ENCODE measurements around the gene ST7.

ST7 gene

DNA sequence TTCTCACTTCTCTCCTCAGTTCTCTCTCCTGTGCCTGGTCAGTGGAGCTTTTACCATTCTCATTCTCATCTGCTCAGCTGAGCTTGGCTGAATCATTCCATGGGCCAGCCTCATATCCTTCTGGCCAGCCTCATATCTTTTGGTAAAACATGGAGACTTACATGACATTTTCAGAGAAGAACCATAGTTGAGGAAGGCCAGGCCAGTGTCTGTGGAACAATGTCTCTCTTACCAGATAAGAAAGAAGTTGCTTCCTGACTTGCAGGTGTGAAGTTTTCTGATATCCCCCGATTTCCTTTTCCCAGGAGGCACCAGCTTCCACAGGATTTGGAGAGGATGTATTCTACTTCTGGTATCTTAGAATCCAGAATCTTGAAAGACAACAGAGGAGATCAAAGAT, 24.7 kb downstream of the ST7 start:
- DNase-seq (ENCODE audit: low read depth) = no peak

- no peak for DNase-seq (ENCODE audit: low read depth)
These were observed 26.1 kb downstream of the ST7 start for GRCh38 chr7:116979430-116979829.

- no peak for DNase-seq (ENCODE audit: low read depth)
These were observed 27.1 kb downstream of the ST7 start for GRCh38 chr7:116980354-116980753.

- no peak for DNase-seq (ENCODE audit: low read depth)
These were observed 28.6 kb downstream of the ST7 start for GRCh38 chr7:116981939-116982338.

- no peak for DNase-seq (ENCODE audit: low read depth)
These were observed 31.2 kb downstream of the ST7 start for GRCh38 chr7:116984511-116984910.

- DNase-seq (ENCODE audit: low read depth) = no peak
These were observed 31.6 kb downstream of the ST7 start for GRCh38 chr7:116984917-116985316.

DNA sequence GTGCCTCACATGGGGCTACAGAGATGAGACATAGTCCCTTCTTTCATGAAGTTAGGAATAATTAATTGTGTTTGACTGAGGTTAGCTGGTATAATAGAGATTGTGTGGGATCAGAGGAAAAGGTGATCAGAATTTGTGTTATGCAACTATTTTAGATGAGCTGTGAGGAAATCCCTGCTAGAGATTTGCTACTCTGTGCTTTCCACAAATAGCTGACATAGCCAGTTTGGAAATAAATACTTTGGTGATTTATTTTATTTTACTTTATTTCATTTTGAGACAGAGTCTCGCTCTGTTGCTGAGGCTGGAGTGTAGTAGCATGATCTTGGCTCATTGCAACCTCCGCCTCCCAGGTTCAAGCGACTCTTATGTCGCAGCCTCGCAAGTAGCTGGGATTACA, 32.3 kb downstream of the ST7 start:
- DNase-seq (ENCODE audit: low read depth) = no peak

DNA sequence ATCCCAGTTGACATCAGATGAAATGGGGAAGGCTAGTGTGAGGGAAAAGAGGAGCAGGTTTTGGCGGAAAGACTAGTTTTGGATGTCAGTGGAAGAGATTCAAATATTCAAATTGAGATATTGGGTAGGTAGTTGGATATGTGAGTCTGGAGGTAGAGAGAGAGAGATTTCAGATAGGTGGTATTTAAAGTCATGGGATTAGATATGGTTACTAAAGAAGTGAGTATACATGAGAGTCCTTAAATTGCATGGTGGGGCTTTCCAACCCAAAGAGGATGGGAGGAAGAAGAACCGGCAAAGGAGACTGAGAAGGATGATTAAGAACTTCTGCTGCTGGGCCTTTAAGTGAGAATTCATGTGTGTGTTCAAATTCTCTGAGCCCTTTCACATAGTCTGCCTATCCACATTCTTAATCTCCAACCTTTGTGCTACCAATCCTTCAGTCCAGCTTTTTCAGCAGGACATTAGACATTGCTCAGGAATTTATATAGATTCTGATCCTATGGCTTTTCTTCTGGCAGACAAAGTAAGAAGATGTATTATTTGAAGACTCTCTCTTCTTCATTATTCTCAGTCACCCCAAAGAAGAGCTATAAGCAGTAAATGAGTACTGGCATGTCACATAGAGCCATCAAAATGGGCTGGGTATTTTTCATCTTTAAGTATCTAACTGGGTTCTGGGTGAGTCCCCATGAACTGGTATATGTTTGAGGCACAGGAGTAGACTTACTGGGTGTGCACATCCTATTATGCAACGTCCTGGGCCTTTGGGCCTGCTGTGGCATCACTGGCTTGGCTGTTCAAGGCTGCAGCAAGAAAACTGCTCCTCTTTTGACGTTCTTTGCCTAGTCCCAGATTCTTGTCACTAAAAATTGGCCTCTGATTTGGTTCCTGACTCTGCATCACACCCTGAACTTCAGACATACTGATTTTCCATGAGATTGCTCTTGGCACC, 33.6 kb downstream of the ST7 start:
- DNase-seq (ENCODE audit: low read depth) = no peak

GRCh38 chr7:116988363-116988989, 35.2 kb downstream of the ST7 start:
- DNase-seq (ENCODE audit: low read depth) = no peak

DNA sequence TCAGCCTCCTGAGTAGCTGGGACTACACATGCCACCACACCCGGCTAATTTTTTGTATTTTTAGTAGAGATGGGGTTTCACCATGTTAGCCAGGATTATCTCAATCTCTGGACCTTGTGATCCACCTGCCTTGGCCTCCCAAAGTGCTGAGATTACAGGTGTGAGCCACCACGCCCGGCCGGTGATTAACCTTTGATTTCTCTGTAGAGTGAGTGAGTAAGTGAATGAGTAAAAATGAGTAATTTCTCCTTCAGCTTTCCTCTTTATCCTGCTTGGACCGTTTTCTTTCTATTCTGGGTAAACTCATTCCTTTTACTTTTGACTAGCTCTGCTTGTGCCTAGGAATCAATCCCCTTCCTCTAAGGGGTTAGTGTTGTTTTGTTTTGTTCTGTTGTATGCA, 36.8 kb downstream of the ST7 start:
- DNase-seq (ENCODE audit: low read depth) = no peak

- DNase-seq (ENCODE audit: low read depth) = no peak
These were observed 37.9 kb downstream of the ST7 start for GRCh38 chr7:116991233-116991632.

DNA sequence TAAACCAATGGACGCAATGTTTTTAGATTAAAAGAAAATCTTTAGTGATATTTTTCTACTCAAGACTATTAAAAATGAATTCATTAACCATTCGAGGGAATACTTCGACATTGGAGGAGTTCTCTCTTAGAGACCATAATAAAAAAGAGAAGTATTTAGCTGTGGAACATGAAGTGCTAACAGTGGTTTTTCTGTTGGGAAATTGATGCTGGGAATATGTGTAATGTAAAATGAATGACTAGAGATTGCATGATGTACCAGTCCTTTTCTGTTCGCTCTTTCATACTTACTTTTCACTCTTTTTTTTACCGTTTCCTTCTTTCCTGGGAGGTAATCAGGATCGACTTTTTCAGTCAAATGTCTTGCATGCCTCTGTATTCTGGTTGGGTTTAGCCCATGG, 41.3 kb downstream of the ST7 start:
- DNase-seq (ENCODE audit: low read depth) = no peak

DNA sequence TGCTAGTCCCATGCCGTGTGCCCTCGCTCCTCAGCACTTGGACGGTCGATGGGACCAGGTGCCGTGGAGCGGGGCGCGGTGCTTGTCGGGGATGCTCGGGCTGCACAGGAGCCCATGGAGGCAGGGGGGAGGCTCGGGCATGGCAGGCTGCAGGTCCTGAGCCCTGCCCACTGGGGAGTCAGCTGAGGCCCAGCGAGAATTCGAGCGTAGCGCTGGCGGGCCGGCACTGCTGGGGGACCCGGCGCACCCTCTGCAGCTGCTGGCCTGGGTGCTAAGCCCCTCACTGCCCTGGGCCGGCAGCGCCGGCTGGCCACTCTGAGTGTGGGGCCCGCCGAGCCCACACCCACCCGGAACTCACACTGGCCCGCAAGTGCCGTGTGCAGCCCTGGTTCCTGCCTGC, 44.7 kb downstream of the ST7 start:
- no peak for DNase-seq (ENCODE audit: low read depth)

GRCh38 chr7:116998567-116999175, 45.4 kb downstream of the ST7 start:
- DNase-seq (ENCODE audit: low read depth) = no peak

DNA sequence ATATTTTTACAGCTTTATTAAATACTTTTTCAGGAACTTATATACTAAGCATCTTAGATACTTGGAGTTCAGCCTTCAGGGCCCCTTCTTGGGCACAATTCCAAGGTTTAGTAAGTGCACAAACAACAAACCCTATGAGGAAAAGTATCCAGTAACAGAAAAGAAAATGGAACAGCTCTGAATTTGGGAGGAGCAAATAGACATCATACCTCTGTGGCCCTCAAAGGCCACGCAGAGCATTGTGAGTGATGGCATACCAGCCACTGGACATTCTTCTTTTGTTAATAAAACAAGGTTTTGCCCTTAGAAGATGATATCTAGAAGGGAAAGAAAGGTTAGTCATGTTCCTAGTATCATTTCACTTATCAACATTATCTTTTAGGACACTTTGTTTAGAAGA, 46.0 kb downstream of the ST7 start:
- no peak for DNase-seq (ENCODE audit: low read depth)

- DNase-seq (ENCODE audit: low read depth) = no peak
These were observed 48.0 kb downstream of the ST7 start for GRCh38 chr7:117001283-117001682.

GRCh38 chr7:117004899-117005298, 51.6 kb downstream of the ST7 start:
- DNase-seq (ENCODE audit: low read depth) = no peak

- DNase-seq (ENCODE audit: low read depth) = no peak
These were observed 52.1 kb downstream of the ST7 start for GRCh38 chr7:117005449-117005848.

DNA sequence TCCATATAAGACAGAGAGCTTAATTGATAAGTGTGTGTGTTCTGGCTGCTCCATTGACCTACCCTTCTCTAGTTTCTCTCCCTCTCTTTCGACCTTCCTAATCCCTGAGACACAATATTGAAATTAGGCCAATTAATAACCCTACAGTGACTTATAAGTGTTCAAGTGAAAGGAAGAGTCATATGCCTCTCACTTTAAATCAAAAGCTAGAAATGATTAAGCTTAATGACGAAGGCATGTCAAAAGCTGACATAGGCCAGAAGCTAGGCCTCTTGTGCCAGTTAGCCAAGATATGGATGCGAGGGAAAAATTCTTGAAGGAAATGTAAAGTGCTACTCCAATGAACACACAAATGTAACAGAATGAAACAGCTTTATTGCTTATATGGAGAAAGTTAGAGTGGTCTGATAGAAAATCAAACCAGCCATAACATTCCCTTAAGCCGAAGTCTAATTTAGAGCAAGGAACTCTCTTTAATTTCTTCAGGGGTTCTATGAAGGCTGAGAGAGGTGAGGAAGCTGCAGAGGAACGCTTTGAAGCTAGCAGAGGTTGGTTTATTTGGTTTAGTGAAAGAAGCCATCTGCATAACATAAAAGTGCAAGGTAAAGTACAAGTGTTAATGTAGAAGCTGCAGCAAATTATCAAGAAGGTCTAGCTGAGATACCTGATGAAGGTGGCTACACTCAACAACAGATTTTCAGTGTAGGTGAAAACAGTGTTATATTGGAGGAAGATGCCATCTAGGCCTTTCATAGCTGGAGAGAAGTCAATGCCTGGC, 53.8 kb downstream of the ST7 start:
- DNase-seq (ENCODE audit: low read depth) = no peak

GRCh38 chr7:117008118-117008885, 55.0 kb downstream of the ST7 start:
- no peak for DNase-seq (ENCODE audit: low read depth)

GRCh38 chr7:117008886-117009531, 55.7 kb downstream of the ST7 start:
- no peak for DNase-seq (ENCODE audit: low read depth)

Measured in stimulated activated CD8-positive, alpha-beta memory T cell treated with anti-CD3 and anti-CD28 coated beads, Interleukin-15, amount 100 ng/mL, for 24 hours (primary cell).